ENCODE measurements around the gene EPHA3.

- TF ChIP-seq CTCF (IDR thresholded peaks at IDR 0.05; ENCODE audit: low read depth, low read length) (no peak), POLR2A (IDR thresholded peaks at IDR 0.05; ENCODE audit: extremely low read depth, insufficient read length) (no peak), MAX (IDR thresholded peaks at IDR 0.05; ENCODE audit: low read depth, low read length) (no peak), MYC (IDR thresholded peaks at IDR 0.05; ENCODE audit: low read depth, low read length) (no peak)
Measured at GRCh38 chr3:89108291-89108550, 800 bp downstream of the EPHA3 start.
